Endothelial cell of umbilical vein (primary cell): ENCODE results near the gene PHYH. TPM values are rescaled to one million over a fixed set of nuclear protein-coding genes. Genes with fewer than 3 reads are reported as not detected.

Experiments
- BruUV-seq: library from RNA; stranded (reverse); fragments of 400-500 nt; replicated peaks from 2 replicates; lab custom pipeline; 2021; lab: Mats Ljungman, UMichigan
- CTCF ChIA-PET: fragments of 300-600, 350-600 bp; sonication (Branson Sonifier 250); formaldehyde crosslinking; loops from one replicate; lab custom pipeline; 2021; ENCODE audit warnings: antibody characterized with exemption, inconsistent platforms; lab: Charles Lee
- POLR2A ChIA-PET: fragments of 300-600, 350-600 bp; sonication (Branson Sonifier 250); formaldehyde crosslinking; loops from one replicate; lab custom pipeline; 2021; ENCODE audit warnings: antibody characterized with exemption, inconsistent platforms; lab: Charles Lee
- DNase-seq: peaks from one replicate; pipeline ENCODE4 v3.0.0-alpha.2; 2011; ENCODE audit warnings: low read depth, low spot score
- FAIRE-seq: peaks from 2 replicates; lab custom pipeline; 2011; peaks lifted over from hg19 to GRCh38; lab: Jason Lieb, UNC
- H2AFZ ChIP-seq: 2 replicates; pipeline ENCODE4 v1.6.0; 2012; ENCODE audit warnings: low read depth, low read length, control low read depth, inconsistent platforms
- H3K27ac ChIP-seq: 2 replicates; pipeline ENCODE4 v1.5.1; 2011; ENCODE audit warnings: low read depth, mild to moderate bottlenecking, control low read depth, low read length, moderate library complexity; ENCODE audit not compliant: insufficient read depth
- H3K27me3 ChIP-seq, 2 experiments: 2 replicates each; pipeline versions ENCODE4 v1.6.0 to v1.6.1; 2011; ENCODE audit warnings: low read length in 2 of 2, mixed read lengths in 1 of 2; ENCODE audit not compliant: control insufficient read depth in 2 of 2, insufficient read depth in 2 of 2
- H3K36me3 ChIP-seq, 2 experiments: 2 replicates in 1 of 2; 3 replicates in 1 of 2; pipeline ENCODE4 v1.5.1; 2011; ENCODE audit warnings: low read length in 2 of 2, mild to moderate bottlenecking in 1 of 2, moderate library complexity in 1 of 2; ENCODE audit not compliant: control insufficient read depth in 2 of 2, insufficient read depth in 2 of 2; ENCODE audit errors: extremely low read depth in 1 of 2
- H3K4me1 ChIP-seq: 3 replicates; pipeline ENCODE4 v1.5.1; 2011; ENCODE audit warnings: mild to moderate bottlenecking, low read length; ENCODE audit not compliant: control insufficient read depth, insufficient read depth; ENCODE audit errors: extremely low read depth
- H3K4me2 ChIP-seq: 2 replicates; pipeline ENCODE4 v1.6.1; 2011; ENCODE audit warnings: low read length, control low read depth, mixed read lengths; ENCODE audit not compliant: insufficient read depth
- H3K4me3 ChIP-seq, 3 experiments: fragments of 200-600 bp in 1 of 3; sonication (generic), shearing (Covaris generic) in 1 of 3; replicated peaks in 1 of 3; 2 replicates each; pipeline ENCODE4 v1.5.1; 2011 to 2016; ENCODE audit warnings: control low read depth in 3 of 3, low read length in 3 of 3, mild to moderate bottlenecking in 2 of 3, inconsistent platforms in 1 of 3, low read depth in 1 of 3, moderate library complexity in 1 of 3; ENCODE audit not compliant: insufficient read depth in 1 of 3
- H3K79me2 ChIP-seq: 2 replicates; pipeline ENCODE4 v1.6.0; 2012; ENCODE audit warnings: low read length, inconsistent platforms; ENCODE audit not compliant: control insufficient read depth, insufficient read depth
- H3K9ac ChIP-seq: replicated peaks from 2 replicates; pipeline ENCODE3; 2011; ENCODE audit warnings: low read length, control low read depth; ENCODE audit not compliant: insufficient read depth; ENCODE audit errors: extremely low read depth
- H3K9me1 ChIP-seq: replicated peaks from 3 replicates; pipeline ENCODE4 v1.6.0; 2011; ENCODE audit warnings: mild to moderate bottlenecking, low read length; ENCODE audit not compliant: control insufficient read depth, insufficient read depth; ENCODE audit errors: extremely low read depth
- H3K9me3 ChIP-seq: replicated peaks from 2 replicates; pipeline ENCODE4 v1.5.1; 2012; ENCODE audit warnings: low read length, inconsistent platforms; ENCODE audit not compliant: control insufficient read depth, insufficient read depth
- H4K20me1 ChIP-seq: replicated peaks from 2 replicates; pipeline ENCODE3; 2011; ENCODE audit warnings: mild to moderate bottlenecking, low read length; ENCODE audit not compliant: control insufficient read depth, insufficient read depth; ENCODE audit errors: extremely low read depth
- CTCF ChIP-seq, 2 donors: IDR thresholded peaks; 1 replicate in 1 of 2; 2 replicates in 1 of 2; pipeline ENCODE4 v1.5.1; 2011; ENCODE audit warnings: low read length in 2 of 2, mild to moderate bottlenecking in 2 of 2, moderate library complexity in 2 of 2, control low read depth in 1 of 2, inconsistent platforms in 1 of 2, low read depth in 1 of 2; ENCODE audit not compliant: insufficient read depth in 1 of 2; ENCODE audit errors: extremely low read depth in 1 of 2
- EZH2 ChIP-seq: IDR thresholded peaks from 2 replicates; pipeline ENCODE4 v1.6.1; 2012; ENCODE audit warnings: borderline replicate concordance, low read depth, mild to moderate bottlenecking, moderate library complexity, low read length, inconsistent platforms; ENCODE audit not compliant: severe bottlenecking
- FOS ChIP-seq: IDR thresholded peaks from 2 replicates; pipeline ENCODE4 v1.6.1; 2011; ENCODE audit warnings: mild to moderate bottlenecking, low read length, moderate library complexity, borderline replicate concordance; ENCODE audit not compliant: insufficient read depth
- GATA2 ChIP-seq: IDR thresholded peaks from 2 replicates; pipeline ENCODE4 v1.7.0; 2011; ENCODE audit warnings: low read depth, mild to moderate bottlenecking, moderate library complexity, mixed read lengths, low read length; ENCODE audit not compliant: insufficient read length, insufficient read depth
- JUN ChIP-seq: IDR thresholded peaks from 2 replicates; pipeline ENCODE4 v1.6.1; 2011; ENCODE audit warnings: borderline replicate concordance, low read depth; ENCODE audit not compliant: insufficient read length, insufficient read depth
- MYC ChIP-seq: IDR thresholded peaks from one replicate; pipeline ENCODE4 v1.6.1; 2011; ENCODE audit warnings: mild to moderate bottlenecking, low read depth, low read length
- POLR2A ChIP-seq: IDR thresholded peaks from 2 replicates; pipeline ENCODE4 v1.6.1; 2012; ENCODE audit warnings: low read depth, mild to moderate bottlenecking, control low read depth, low read length
- POLR2AphosphoS5 ChIP-seq: IDR thresholded peaks from 2 replicates; pipeline ENCODE4 v1.6.1; 2012; ENCODE audit warnings: low read depth, mild to moderate bottlenecking, control low read depth, low read length, moderate library complexity; ENCODE audit not compliant: insufficient read depth
- dilution Hi-C: fragments of 300-500 bp; cut with MboI; formaldehyde crosslinking; loops from one replicate; pipeline ENCODE4 v1.15.0; 2019; ENCODE audit warnings: low sequenced_read_pairs; ENCODE audit not compliant: extremely low pct_ligation_motif_present
- intact Hi-C: fragments of 100-400 bp; cut with micrococcal nuclease; formaldehyde crosslinking; loops from one replicate; pipeline ENCODE4 v1.10.0; 2022
- polyA plus RNA-seq, 4 experiments: library from polyadenylated mRNA; depleted of rRNA in 3 of 4; stranded (reverse) in 3 of 4; unstranded in 1 of 4; fragments of >200 nt; gene quantifications; 2 replicates each; pipeline versions ENCODE4 v1.2.1 to v1.2.3, GENCODE V29; 2011 to 2012; ENCODE audit warnings: missing spikeins in 1 of 4
- total RNA-seq: library from RNA; stranded (reverse); gene quantifications from 2 replicates; pipeline ENCODE4 v1.2.3, GENCODE V29; 2021
- TF ChIP-seq, protein P1 (sequence below): IDR thresholded peaks from 2 replicates; pipeline ENCODE4 v1.6.1; 2011; ENCODE audit not compliant: insufficient read depth, insufficient read length

PHYH gene
- total and polyA plus RNA-seq, 2 donors (not counting 3 experiments of a cell fraction or from before 2014, with no cell fraction given), result 4.7 to 9.4 TPM

DNA sequence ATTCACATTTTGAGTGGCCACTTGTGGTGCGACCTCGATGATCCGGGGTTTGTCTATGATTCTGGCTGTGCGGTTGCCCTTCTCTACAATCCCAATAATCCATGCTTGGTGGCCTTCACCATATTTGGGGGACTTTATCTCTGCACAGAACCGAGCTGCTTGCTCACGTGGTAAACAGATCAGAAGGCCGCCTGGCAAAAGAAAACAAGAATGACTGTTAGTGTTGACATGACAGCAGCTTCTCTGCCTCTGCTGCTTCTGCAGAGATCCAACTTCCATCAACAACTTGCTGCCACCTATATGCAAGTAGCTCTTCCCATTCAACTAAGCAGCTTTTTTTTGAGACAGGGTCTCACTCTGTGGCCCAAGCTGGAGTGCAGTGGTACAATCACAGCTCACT is 19.3 kb upstream of the PHYH start:
- ChIA-PET POLR2A (no interaction called here), CTCF (interaction anchor here (1.5 kb wide), 1 partner anchor 16 kb away, joined by 5 read pairs; no protein-coding TSS in a partner anchor)
- FAIRE-seq (no peak), DNase-seq (no peak)
- H3K9ac ChIP-seq, result no peak overlapping the region
- no peaks in the 10 kb centered on the region for H3K9me1 ChIP-seq
- TF ChIP-seq, protein P1, sequence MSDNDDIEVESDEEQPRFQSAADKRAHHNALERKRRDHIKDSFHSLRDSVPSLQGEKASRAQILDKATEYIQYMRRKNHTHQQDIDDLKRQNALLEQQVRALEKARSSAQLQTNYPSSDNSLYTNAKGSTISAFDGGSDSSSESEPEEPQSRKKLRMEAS, result no peak
- no peak for TF ChIP-seq POLR2A
- no peak for TF ChIP-seq GATA2
- TF ChIP-seq MYC, result no peak
- TF ChIP-seq JUN, result no peak
- TF ChIP-seq CTCF (IDR thresholded peaks at IDR 0.05; ENCODE audit: extremely low read depth in 1 of 2, insufficient read depth in 1 of 2, low read depth in 1 of 2, low read length in 2 of 2), result no peak
- no peak for TF ChIP-seq FOS
- TF ChIP-seq EZH2, result no peak
- no peak for TF ChIP-seq POLR2AphosphoS5
- peaks cover 4% of the 10 kb centered on the region for H3K4me1 ChIP-seq
- intact Hi-C loops, result no loop called here
- dilution Hi-C loops, result no loop called here
- H3K36me3 ChIP-seq, result peaks cover 3 to 15% of the 10 kb centered on the region in 2 experiments
- H3K9me3 ChIP-seq, result no peaks in the 10 kb centered on the region
- H4K20me1 ChIP-seq, result no peaks in the 10 kb centered on the region
- no peak overlapping the region for H3K4me2 ChIP-seq
- H3K4me3 ChIP-seq, result no peak overlapping the region
- no TSS peak for BruUV-seq
- H3K27ac ChIP-seq, result no peak overlapping the region
- H3K27me3 ChIP-seq, result no peaks in the 10 kb centered on the region
- H3K79me2 ChIP-seq, result no peaks in the 10 kb centered on the region
- no peak overlapping the region for H2AFZ ChIP-seq
